SJSA1 (cell line): ENCODE data around the gene COL6A3. TPM values are rescaled to one million over a fixed set of nuclear protein-coding genes. Genes with fewer than 3 reads are reported as not detected.
"Not testable (repeated sequence)": the region's sequence is repeated elsewhere in the genome, so short reads cannot be mapped to it uniquely, and the experiment has no call there.

Experiments used
- DNase-seq, 2 experiments: peaks; one replicate each; pipeline ENCODE4 v3.0.0-alpha.2; 2015 to 2020; ENCODE audit warnings: low spot score in 2 of 2, low read depth in 1 of 2
- H3K27ac ChIP-seq: fragments of 250-450 bp; sonication (Bioruptor Pico); 2 replicates; pipeline ENCODE4 v1.5.1; 2020; ENCODE audit warnings: mild to moderate bottlenecking, moderate library complexity
- H3K27me3 ChIP-seq: fragments of 250-450 bp; sonication (Bioruptor Pico); replicated peaks from 2 replicates; pipeline ENCODE4 v1.5.1; 2020; ENCODE audit warnings: mild to moderate bottlenecking, moderate library complexity
- H3K36me3 ChIP-seq: fragments of 250-450 bp; sonication (Bioruptor Pico); 2 replicates; pipeline ENCODE4 v1.5.1; 2020; ENCODE audit warnings: mild to moderate bottlenecking
- H3K4me1 ChIP-seq: fragments of 250-450 bp; sonication (Bioruptor Pico); replicated peaks from 2 replicates; pipeline ENCODE4 v1.6.1; 2021; ENCODE audit warnings: mild to moderate bottlenecking
- H3K4me3 ChIP-seq: fragments of 250-450 bp; sonication (Bioruptor Pico); 2 replicates; pipeline ENCODE4 v1.5.1; 2020; ENCODE audit warnings: mild to moderate bottlenecking
- H3K9me3 ChIP-seq: fragments of 250-450 bp; sonication (Bioruptor Pico); replicated peaks from 2 replicates; pipeline ENCODE4 v1.5.1; 2020; ENCODE audit warnings: mild to moderate bottlenecking
- total RNA-seq: library from RNA; depleted of rRNA; stranded (reverse); fragments of >200 nt; shearing (Covaris generic); gene quantifications from 2 replicates; pipeline ENCODE4 v1.2.3, GENCODE V29; 2014

The COL6A3 gene
- total RNA-seq, 1 experiment from 2014 or later: 243 TPM

DNA sequence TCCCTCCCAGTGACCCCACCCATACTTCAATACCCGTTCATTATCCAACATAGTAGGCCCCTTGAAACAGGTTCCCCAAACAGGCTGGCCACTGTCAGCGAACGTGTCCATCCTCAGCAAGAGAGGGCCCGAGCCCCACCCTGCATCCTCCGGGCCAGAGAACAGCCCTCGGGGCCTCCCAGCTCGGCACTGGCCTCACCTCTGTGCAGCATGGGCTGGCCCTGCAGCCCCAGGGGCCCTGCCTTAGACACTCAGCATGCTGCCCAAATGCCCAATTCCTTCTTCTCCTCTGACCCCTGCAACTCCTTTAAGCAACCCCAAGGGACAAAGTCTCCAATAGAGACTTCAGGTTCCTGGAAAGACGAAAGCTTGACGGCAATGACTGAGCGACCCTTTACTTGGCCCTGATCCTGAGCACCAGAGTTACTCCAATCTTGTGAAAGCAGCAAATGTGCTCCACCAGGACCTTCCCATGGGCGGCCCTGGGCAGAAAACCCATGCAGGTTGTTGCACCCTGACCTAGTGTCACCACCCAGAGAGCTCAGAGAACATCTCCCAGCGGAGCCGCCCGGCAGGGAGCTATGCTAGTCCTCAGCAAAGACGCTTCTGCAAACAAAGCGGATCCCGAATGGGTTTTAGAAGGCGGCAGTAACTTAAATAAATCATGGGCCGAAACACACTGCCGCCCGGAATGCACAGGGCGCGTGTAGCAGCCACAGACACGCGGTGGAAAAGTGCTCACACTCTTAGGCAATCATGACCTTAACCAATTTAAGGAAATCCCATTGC lies 782 bp downstream of the COL6A3 start:
- peak in 1 of 2 experiments; percentile 63 for DNase-seq
- H3K27ac ChIP-seq: peak overlapping the region; percentile 66

GRCh38 chr2:237412646-237412987 lies 1.3 kb downstream of the COL6A3 start:
- no peak for DNase-seq
- H3K9me3 ChIP-seq: no peaks in the 10 kb centered on the region
- peaks cover 25% of the 10 kb centered on the region for H3K36me3 ChIP-seq
- H3K27me3 ChIP-seq: no peaks in the 10 kb centered on the region
- peaks cover 42% of the 10 kb centered on the region for H3K4me1 ChIP-seq
- H3K4me3 ChIP-seq: peak overlapping the region; percentile 46
- peak overlapping the region; percentile 27 for H3K27ac ChIP-seq

More for the DNA sequence above, 782 bp downstream of the COL6A3 start:
- H3K27me3 ChIP-seq: no peaks in the 10 kb centered on the region
- H3K4me1 ChIP-seq: peaks cover 42% of the 10 kb centered on the region
- no peaks in the 10 kb centered on the region for H3K9me3 ChIP-seq
- H3K4me3 ChIP-seq: peak overlapping the region; percentile 46
- H3K36me3 ChIP-seq: peaks cover 20% of the 10 kb centered on the region

GRCh38 chr2:237411683-237412423 lies 2.1 kb downstream of the COL6A3 start:
- peak overlapping the region; percentile 27 for H3K27ac ChIP-seq

DNA sequence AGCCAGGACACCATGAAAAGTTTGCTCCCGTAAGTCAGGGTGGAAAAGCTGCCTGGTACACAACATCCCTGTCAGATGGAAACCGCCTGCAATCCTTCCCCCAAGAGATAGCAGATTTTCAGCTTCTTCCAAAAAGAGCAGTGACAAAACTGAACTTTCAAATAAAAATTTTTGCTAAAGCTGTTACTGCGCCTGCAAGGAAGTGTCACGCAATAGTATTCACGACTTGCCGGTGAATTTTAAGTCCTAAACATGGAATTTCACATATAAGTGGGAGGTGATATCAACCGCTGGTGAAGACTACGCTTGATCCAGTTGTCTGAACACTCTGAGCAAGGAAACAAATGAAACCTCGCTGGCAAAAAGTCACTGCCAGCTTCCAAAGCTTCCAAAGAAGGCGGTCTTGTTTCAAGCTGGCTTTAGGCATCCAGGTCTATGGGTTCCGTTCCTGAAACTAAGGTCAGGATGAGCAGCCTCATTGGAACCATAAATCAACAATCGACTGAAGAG lies 2.8 kb downstream of the COL6A3 start:
- Histone ChIP-seq H3K4me3 (no peak overlapping the region), H3K9me3 (no peaks in the 10 kb centered on the region), H3K27ac (no peak overlapping the region), H3K4me1 (peaks cover 46% of the 10 kb centered on the region), H3K36me3 (peaks cover 27% of the 10 kb centered on the region), H3K27me3 (no peaks in the 10 kb centered on the region)
- no peak for DNase-seq

More at GRCh38 chr2:237411683-237412423, 2.1 kb downstream of the COL6A3 start:
- Histone ChIP-seq H3K9me3 (no peaks in the 10 kb centered on the region), H3K27me3 (no peaks in the 10 kb centered on the region), H3K36me3 (peaks cover 25% of the 10 kb centered on the region), H3K4me1 (peaks cover 42% of the 10 kb centered on the region), H3K4me3 (peak overlapping the region; percentile 46)
- peak; percentile 43 to 56 for DNase-seq

GRCh38 chr2:237409263-237409662 lies 4.7 kb downstream of the COL6A3 start:
- not testable (repeated sequence) for H3K4me3 ChIP-seq, H3K27ac ChIP-seq, DNase-seq, H3K27me3 ChIP-seq, H3K9me3 ChIP-seq
- peaks cover 39% of the 10 kb centered on the region for H3K36me3 ChIP-seq
- H3K4me1 ChIP-seq: peaks cover 44% of the 10 kb centered on the region

DNA sequence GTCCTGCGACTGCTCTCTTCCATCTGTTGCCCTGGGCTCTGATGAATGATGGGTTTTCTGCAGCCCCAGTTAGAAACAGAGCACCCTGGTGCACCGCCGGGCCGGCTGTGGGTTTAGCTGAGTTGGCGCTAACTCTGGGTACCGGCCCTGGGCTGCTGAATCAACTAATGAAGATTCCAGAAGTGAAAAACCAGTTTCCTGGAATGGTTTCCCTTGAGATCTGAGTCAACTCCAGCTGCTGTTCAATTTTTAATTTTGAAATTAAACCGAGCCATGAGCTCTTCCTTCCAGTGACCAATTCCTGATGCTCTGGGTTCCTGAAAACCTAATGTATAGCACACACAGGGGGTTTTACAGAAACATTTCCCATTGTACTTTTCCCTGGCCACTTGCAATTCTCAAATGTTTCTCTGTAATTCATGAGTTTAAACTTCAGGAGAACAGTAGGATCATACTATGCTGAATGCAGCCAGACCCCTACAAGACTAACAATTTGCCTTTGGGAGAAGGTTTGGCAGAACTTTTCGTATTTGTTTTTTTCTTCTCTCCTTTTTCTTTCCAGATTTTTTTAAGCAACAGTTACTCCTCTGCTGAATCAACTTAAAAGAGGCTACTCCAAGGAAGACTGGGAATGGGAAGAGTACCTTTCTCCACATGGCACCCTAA lies 5.5 kb downstream of the COL6A3 start:
- Histone ChIP-seq H3K4me1 (peaks cover 44% of the 10 kb centered on the region), H3K9me3 (no peaks in the 10 kb centered on the region), H3K36me3 (peaks cover 43% of the 10 kb centered on the region), H3K4me3 (no peak overlapping the region), H3K27me3 (no peaks in the 10 kb centered on the region), H3K27ac (no peak overlapping the region)
- no peak for DNase-seq

GRCh38 chr2:237407700-237408099 lies 6.3 kb downstream of the COL6A3 start:
- no peak for DNase-seq
- H3K9me3 ChIP-seq: no peaks in the 10 kb centered on the region
- H3K36me3 ChIP-seq: peaks cover 51% of the 10 kb centered on the region
- H3K4me3 ChIP-seq: no peak overlapping the region
- H3K27ac ChIP-seq: no peak overlapping the region
- H3K4me1 ChIP-seq: peaks cover 42% of the 10 kb centered on the region
- H3K27me3 ChIP-seq: no peaks in the 10 kb centered on the region

GRCh38 chr2:237406371-237406895 lies 7.5 kb downstream of the COL6A3 start:
- Histone ChIP-seq H3K27ac (no peak overlapping the region), H3K36me3 (peaks cover 49% of the 10 kb centered on the region), H3K4me1 (peaks cover 30% of the 10 kb centered on the region), H3K27me3 (no peaks in the 10 kb centered on the region), H3K9me3 (no peaks in the 10 kb centered on the region), H3K4me3 (no peak overlapping the region)
- DNase-seq: no peak

- Histone ChIP-seq H3K4me1 (peaks cover 21% of the 10 kb centered on the region), H3K36me3 (peaks cover 41% of the 10 kb centered on the region), H3K27me3 (no peaks in the 10 kb centered on the region), H3K9me3 (no peaks in the 10 kb centered on the region), H3K27ac (no peak overlapping the region), H3K4me3 (no peak overlapping the region)
- DNase-seq: no peak
Observed at GRCh38 chr2:237405605-237406004, 8.4 kb downstream of the COL6A3 start.

DNA sequence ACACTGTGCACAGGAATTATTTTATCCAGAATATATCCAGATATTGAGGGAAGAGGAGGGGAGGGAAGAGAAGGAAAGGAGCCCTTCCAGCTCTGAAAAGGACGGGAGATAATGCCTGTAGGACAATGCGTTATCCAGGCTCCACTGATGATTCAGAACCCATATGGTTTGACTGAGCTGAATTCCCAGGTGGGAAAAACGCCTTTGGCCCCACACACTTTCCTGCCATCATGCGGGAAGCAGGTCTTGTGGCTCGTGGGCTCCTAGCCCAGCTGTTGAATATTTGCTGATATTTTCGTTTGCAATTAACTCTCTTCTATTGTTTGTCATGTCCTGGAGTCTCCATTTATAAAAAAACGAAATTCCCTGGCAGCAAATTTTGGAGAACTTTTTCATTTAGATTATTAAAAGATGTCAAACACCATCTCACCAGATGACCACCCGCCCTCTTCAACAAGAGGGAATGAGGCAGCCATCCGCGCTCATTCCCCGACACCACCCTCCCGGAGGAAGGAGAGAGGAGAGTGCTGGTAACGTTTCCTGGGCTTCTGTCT lies 8.9 kb downstream of the COL6A3 start:
- DNase-seq: no peak
- Histone ChIP-seq H3K4me3 (no peak overlapping the region), H3K27ac (no peak overlapping the region), H3K27me3 (no peaks in the 10 kb centered on the region), H3K36me3 (peaks cover 39% of the 10 kb centered on the region), H3K9me3 (no peaks in the 10 kb centered on the region), H3K4me1 (peaks cover 16% of the 10 kb centered on the region)

DNA sequence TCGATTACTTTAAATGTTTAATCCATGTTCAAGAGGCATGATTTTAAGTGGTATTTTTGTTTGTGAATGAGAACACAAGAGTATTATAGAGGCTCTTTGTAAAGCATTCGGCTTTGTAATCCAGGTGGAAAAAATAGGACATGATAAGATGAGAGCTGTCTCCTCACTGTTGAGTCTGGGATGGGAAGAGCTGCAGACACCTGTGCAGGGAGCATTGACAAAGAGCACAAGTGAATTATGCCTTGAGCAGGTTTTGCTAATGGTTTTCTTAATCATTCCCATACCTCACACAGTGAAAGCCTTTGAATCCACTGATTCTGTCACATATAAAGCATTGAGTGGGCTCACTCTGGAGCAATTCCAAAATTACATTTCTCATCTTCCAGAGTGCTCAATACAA lies 9.6 kb downstream of the COL6A3 start:
- Histone ChIP-seq H3K9me3 (no peaks in the 10 kb centered on the region), H3K36me3 (peaks cover 36% of the 10 kb centered on the region), H3K4me1 (peaks cover 9% of the 10 kb centered on the region), H3K4me3 (no peak overlapping the region), H3K27ac (no peak overlapping the region), H3K27me3 (no peaks in the 10 kb centered on the region)
- DNase-seq: no peak

DNA sequence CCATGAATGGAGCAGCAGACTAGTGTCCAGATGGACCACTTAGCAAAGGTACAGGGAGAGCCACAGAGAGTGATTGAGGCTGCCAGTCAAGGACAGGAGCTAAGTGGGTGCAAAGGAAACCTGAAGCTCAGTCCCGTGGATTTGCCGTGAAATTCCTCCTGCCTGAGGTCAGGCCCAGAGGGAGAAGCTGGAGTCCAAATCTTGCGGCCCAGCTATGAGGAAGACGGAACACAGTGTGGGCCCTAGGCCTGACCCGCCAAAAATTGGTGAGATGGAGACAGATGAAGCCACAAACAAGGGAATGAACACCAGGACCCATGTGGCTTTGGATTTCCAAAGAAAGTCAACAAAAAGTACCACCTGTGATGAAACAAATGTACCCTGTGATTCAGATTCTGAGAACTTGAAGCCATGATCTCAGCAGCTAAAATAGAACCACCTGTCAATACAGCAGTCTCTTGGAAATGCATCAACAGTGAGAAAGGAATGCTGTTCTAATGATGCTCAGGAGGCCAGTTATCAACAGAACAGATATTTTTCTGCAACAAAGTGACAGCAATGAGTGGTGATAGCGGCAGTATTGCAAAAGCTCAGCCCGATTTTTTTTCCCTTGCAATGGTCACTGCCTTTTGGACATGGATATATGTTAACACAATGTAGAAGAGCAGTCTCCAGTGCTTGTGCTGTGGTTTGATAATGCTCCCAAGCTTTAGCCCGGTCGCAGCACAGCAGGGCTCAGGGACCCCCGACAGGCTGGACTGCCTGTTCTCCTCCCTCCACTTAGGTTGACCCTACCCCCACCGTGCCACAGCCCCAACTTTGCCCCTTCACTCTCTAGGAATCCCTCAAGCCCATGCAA lies 10.7 kb downstream of the COL6A3 start:
- Histone ChIP-seq H3K4me3 (no peak overlapping the region), H3K36me3 (peaks cover 47% of the 10 kb centered on the region), H3K4me1 (peaks cover 8% of the 10 kb centered on the region), H3K27me3 (no peaks in the 10 kb centered on the region), H3K9me3 (no peaks in the 10 kb centered on the region), H3K27ac (no peak overlapping the region)
- DNase-seq: no peak

DNA sequence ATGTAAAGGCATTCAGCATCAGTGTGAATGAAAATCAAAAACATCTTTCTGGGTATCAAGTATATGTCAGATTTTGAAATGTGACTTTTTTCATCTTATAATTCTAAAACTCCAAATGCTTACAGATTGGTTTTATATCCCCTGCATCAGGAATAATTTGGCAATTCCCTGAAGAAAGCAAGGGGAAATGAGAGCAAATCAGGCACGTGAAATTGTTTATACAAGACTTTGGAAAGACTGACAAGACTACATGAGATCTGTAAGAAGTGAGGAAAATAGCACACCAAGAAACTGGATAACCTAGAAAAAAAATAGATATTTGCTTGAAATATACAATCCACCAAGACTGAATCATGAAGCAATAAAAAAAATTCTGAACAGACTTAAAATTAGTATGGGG lies 13.8 kb downstream of the COL6A3 start:
- Histone ChIP-seq H3K27ac (no peak overlapping the region), H3K36me3 (peaks cover 51% of the 10 kb centered on the region), H3K4me1 (no peaks in the 10 kb centered on the region), H3K4me3 (no peak overlapping the region), H3K27me3 (no peaks in the 10 kb centered on the region), H3K9me3 (no peaks in the 10 kb centered on the region)
- no peak for DNase-seq
